DOHH2 (cell line): ENCODE measurements around the gene CD207.

ENCODE experiments used
- H3F3A ChIP-seq: fragments of 200-600 bp; sonication (generic), shearing (Covaris generic); 2 replicates; pipeline ENCODE4 v1.6.0; 2016; ENCODE audit warnings: antibody characterized with exemption, mild to moderate bottlenecking; ENCODE audit not compliant: control insufficient read depth, insufficient read depth
- H3K27ac ChIP-seq: fragments of 200-600 bp; sonication (generic); 2 replicates; pipeline ENCODE4 v1.5.1; 2014; ENCODE audit warnings: low read depth, mild to moderate bottlenecking, low read length, moderate library complexity
- H3K27me3 ChIP-seq: fragments of 200-600 bp; sonication (generic); 2 replicates; pipeline ENCODE4 v1.6.1; 2014; ENCODE audit warnings: mild to moderate bottlenecking, low read length, mixed read lengths; ENCODE audit not compliant: control insufficient read depth
- H3K36me3 ChIP-seq: fragments of 200-600 bp; sonication (generic); 2 replicates; pipeline ENCODE4 v1.6.1; 2014; ENCODE audit warnings: mild to moderate bottlenecking, low read length, moderate library complexity, mixed read lengths; ENCODE audit not compliant: control insufficient read depth
- H3K4me1 ChIP-seq: fragments of 200-600 bp; sonication (generic); 2 replicates; pipeline ENCODE4 v1.6.1; 2014; ENCODE audit warnings: mild to moderate bottlenecking, low read length, mixed read lengths; ENCODE audit not compliant: control insufficient read depth
- H3K4me2 ChIP-seq: fragments of 200-600 bp; sonication (generic); 2 replicates; pipeline ENCODE4 v1.6.0; 2014; ENCODE audit warnings: mild to moderate bottlenecking, low read length, moderate library complexity
- H3K4me3 ChIP-seq: fragments of 200-600 bp; sonication (generic); 2 replicates; pipeline ENCODE4 v1.5.1; 2014; ENCODE audit warnings: mild to moderate bottlenecking, low read length, mixed read lengths
- H3K79me2 ChIP-seq: fragments of 200-600 bp; sonication (generic); 2 replicates; pipeline ENCODE4 v1.6.1; 2014; ENCODE audit warnings: mild to moderate bottlenecking, low read length, mixed read lengths; ENCODE audit not compliant: control insufficient read depth
- H3K9me2 ChIP-seq: fragments of 200-600 bp; sonication (generic); replicated peaks from 2 replicates; pipeline ENCODE4 v1.6.1; 2014; ENCODE audit warnings: mild to moderate bottlenecking, low read length, mixed read lengths; ENCODE audit not compliant: control insufficient read depth
- H3K9me3 ChIP-seq: fragments of 200-600 bp; sonication (generic); 2 replicates; pipeline ENCODE4 v1.6.1; 2014; ENCODE audit warnings: antibody characterized with exemption, low read length, mixed read lengths; ENCODE audit not compliant: control insufficient read depth, insufficient read depth
- H4K20me1 ChIP-seq: fragments of 200-600 bp; sonication (generic); 2 replicates; pipeline ENCODE4 v1.6.0; 2014; ENCODE audit warnings: low read depth, mild to moderate bottlenecking, antibody characterized with exemption, low read length, moderate library complexity; ENCODE audit not compliant: control insufficient read depth, insufficient read depth
- EZH2phosphoT487 ChIP-seq: fragments of 200-600 bp; sonication (generic); IDR thresholded peaks from 2 replicates; pipeline ENCODE4 v1.6.1; 2017; ENCODE audit warnings: borderline replicate concordance, mild to moderate bottlenecking, antibody characterized with exemption, low read length, moderate library complexity, mixed read lengths
- TF ChIP-seq, protein P1 (sequence below): fragments of 200-600 bp; sonication (generic); IDR thresholded peaks from one replicate; pipeline ENCODE4 v1.5.1; 2014; ENCODE audit warnings: antibody characterized with exemption, mild to moderate bottlenecking, low read depth, low read length; ENCODE audit not compliant: poor library complexity, severe bottlenecking

Gene CD207

GRCh38 chr2:70823249-70823648 lies 12.4 kb downstream of the CD207 start:
- H3K27me3 ChIP-seq = peaks cover 3% of the 10 kb centered on the region; the same call in 1 of the 2 replicates

GRCh38 chr2:70822843-70823242 lies 12.8 kb downstream of the CD207 start:
- Histone ChIP-seq H3F3A (no peaks in the 10 kb centered on the region), H3K4me3 (no peak overlapping the region), H3K36me3 (no peaks in the 10 kb centered on the region), H3K4me2 (no peak overlapping the region), H4K20me1 (no peaks in the 10 kb centered on the region), H3K9me3 (no peaks in the 10 kb centered on the region), H3K9me2 (no peaks in the 10 kb centered on the region), H3K4me1 (no peaks in the 10 kb centered on the region), H3K27ac (no peak overlapping the region), H3K79me2 (no peaks in the 10 kb centered on the region), H3K27me3 (no peaks in the 10 kb centered on the region)
- no peak for TF ChIP-seq EZH2phosphoT487
- TF ChIP-seq, protein P1, sequence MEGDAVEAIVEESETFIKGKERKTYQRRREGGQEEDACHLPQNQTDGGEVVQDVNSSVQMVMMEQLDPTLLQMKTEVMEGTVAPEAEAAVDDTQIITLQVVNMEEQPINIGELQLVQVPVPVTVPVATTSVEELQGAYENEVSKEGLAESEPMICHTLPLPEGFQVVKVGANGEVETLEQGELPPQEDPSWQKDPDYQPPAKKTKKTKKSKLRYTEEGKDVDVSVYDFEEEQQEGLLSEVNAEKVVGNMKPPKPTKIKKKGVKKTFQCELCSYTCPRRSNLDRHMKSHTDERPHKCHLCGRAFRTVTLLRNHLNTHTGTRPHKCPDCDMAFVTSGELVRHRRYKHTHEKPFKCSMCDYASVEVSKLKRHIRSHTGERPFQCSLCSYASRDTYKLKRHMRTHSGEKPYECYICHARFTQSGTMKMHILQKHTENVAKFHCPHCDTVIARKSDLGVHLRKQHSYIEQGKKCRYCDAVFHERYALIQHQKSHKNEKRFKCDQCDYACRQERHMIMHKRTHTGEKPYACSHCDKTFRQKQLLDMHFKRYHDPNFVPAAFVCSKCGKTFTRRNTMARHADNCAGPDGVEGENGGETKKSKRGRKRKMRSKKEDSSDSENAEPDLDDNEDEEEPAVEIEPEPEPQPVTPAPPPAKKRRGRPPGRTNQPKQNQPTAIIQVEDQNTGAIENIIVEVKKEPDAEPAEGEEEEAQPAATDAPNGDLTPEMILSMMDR = no peak

More at GRCh38 chr2:70823249-70823648, 12.4 kb downstream of the CD207 start:
- Histone ChIP-seq H3K79me2 (no peaks in the 10 kb centered on the region), H4K20me1 (no peaks in the 10 kb centered on the region), H3K4me1 (no peaks in the 10 kb centered on the region), H3K4me2 (no peak overlapping the region), H3K9me3 (no peaks in the 10 kb centered on the region), H3K27ac (no peak overlapping the region), H3K36me3 (no peaks in the 10 kb centered on the region), H3K9me2 (no peaks in the 10 kb centered on the region), H3F3A (no peaks in the 10 kb centered on the region), H3K4me3 (no peak overlapping the region)
- no peak for TF ChIP-seq EZH2phosphoT487
- TF ChIP-seq, protein P1 = no peak

DNA sequence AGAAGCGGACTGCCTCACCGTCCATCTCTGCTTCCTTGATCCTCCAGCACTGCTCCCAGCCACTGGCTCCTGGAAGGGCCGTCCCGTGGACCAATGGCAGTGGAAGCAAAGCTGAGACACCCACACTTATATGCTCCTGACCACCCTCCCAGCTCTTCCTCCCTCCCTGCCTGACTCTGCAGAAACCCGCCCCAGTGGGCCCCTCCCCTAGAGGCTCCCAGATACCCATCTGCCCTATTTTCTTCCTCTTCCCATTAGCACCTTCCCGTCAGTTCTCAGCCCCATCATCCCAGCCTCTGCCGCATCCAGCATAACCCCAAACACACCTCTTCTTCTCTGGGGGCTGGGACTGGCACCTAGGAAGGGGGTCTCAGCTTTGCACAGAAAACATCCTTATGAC lies 15.1 kb downstream of the CD207 start, which contains the start of gene CLEC4F:
TSS of gene CLEC4F (minus strand) at position 101 of the 400 bp plus-strand sequence. CDS start at position 25, 76 bp downstream.
- Histone ChIP-seq H3K4me2 (no peak within 1 kb of the TSS), H3K27me3 (peaks cover 12% of the 10 kb centered on the region), H3K36me3 (no peaks in the 10 kb centered on the region), H3K4me1 (no peaks in the 10 kb centered on the region), H3K9me3 (no peaks in the 10 kb centered on the region), H3F3A (no peaks in the 10 kb centered on the region), H4K20me1 (no peaks in the 10 kb centered on the region), H3K9me2 (no peaks in the 10 kb centered on the region), H3K27ac (no peak within 1 kb of the TSS), H3K4me3 (no peak within 1 kb of the TSS), H3K79me2 (no peaks in the 10 kb centered on the region)
- TF ChIP-seq EZH2phosphoT487 = no peak
- TF ChIP-seq, protein P1 = no peak
